Lung (tissue), 12 donors: ENCODE results near the gene CDK19. TPM values are rescaled to one million over a fixed set of nuclear protein-coding genes. Genes with fewer than 3 reads are reported as not detected.

ENCODE experiments used
- ATAC-seq: fragments of 200-7000 bp; cut with Tn5 transposase; one replicate; pipeline ENCODE4 v1.9.1; 2020; ENCODE audit warnings: moderate number of reproducible peaks; ENCODE audit not compliant: insufficient read depth, low FRiP score
- DNase-seq, 3 donors: peaks; one replicate each; pipeline ENCODE4 v3.0.0-alpha.2; 2013 to 2017
- H3K27ac ChIP-seq, 2 donors: one replicate each; pipeline ENCODE4 v1.5.1; 2013; ENCODE audit warnings: mild to moderate bottlenecking in 2 of 2, moderate library complexity in 2 of 2, control low read depth in 1 of 2, inconsistent platforms in 1 of 2, low read depth in 1 of 2, low read length in 1 of 2
- H3K27me3 ChIP-seq, 3 donors: one replicate each; pipeline ENCODE4 v1.5.1; 2013; ENCODE audit warnings: low read length in 2 of 3; ENCODE audit not compliant: control insufficient read depth in 3 of 3, insufficient read depth in 3 of 3
- H3K36me3 ChIP-seq, 4 donors: one replicate each; pipeline ENCODE4 v1.5.1; 2013; ENCODE audit warnings: low read length in 4 of 4, mild to moderate bottlenecking in 1 of 4, moderate library complexity in 1 of 4; ENCODE audit not compliant: control insufficient read depth in 4 of 4, insufficient read depth in 4 of 4
- H3K4me1 ChIP-seq, 5 donors: one replicate each; pipeline ENCODE4 v1.5.1; 2013; ENCODE audit warnings: low read length in 5 of 5, mild to moderate bottlenecking in 2 of 5, moderate library complexity in 1 of 5; ENCODE audit not compliant: control insufficient read depth in 5 of 5, insufficient read depth in 5 of 5
- H3K4me3 ChIP-seq: one replicate; pipeline ENCODE4 v1.5.1; 2013; ENCODE audit warnings: mild to moderate bottlenecking, control low read depth, moderate library complexity
- H3K9ac ChIP-seq, 2 donors: one replicate each; pipeline ENCODE4 v1.5.1; 2013; ENCODE audit warnings: low read length in 2 of 2, control low read depth in 1 of 2; ENCODE audit not compliant: insufficient read depth in 1 of 2
- H3K9me3 ChIP-seq, 4 donors: one replicate each; pipeline ENCODE4 v1.5.1; 2013; ENCODE audit warnings: low read length in 3 of 4, mild to moderate bottlenecking in 1 of 4, moderate library complexity in 1 of 4; ENCODE audit not compliant: control insufficient read depth in 4 of 4, insufficient read depth in 3 of 4
- WGBS, 2 donors: extraction: QIAGEN DNeasy Blood & Tissue Kit; methylation state at CpG; one replicate each; pipeline ENCODE4 v1.1.7; 2013; 5-methylcytosine and 5-hydroxymethylcytosine counted together
- polyA plus RNA-seq, 2 donors: library from polyadenylated mRNA; stranded (reverse); fragments of 200-250 nt; gene quantifications; one replicate each; pipeline ENCODE4 v1.2.1, GENCODE V29; 2013
- total RNA-seq, 2 donors: library from RNA; depleted of rRNA in 1 of 2; stranded (reverse); fragments of >200 nt in 1 of 2; gene quantifications; one replicate each; pipeline ENCODE4 v1.2.1, GENCODE V29; 2014 to 2021
- TF ChIP-seq, protein P1 (sequence below): IDR thresholded peaks from 2 replicates; pipeline ENCODE4 v1.5.1; 2012; ENCODE audit warnings: mild to moderate bottlenecking; ENCODE audit errors: control extremely low read depth, extremely low read depth
- donor health status: control.
- donor health status: control.
- donor health status: Bipolar disorder and iron deficiency.
- donor health status: healthy.
- donor health status: DM: yes; HTN: yes; CAD: no.

Gene CDK19
- total and polyA plus RNA-seq, 4 donors = 6.0 to 37.9 (median 10.4) TPM

DNA sequence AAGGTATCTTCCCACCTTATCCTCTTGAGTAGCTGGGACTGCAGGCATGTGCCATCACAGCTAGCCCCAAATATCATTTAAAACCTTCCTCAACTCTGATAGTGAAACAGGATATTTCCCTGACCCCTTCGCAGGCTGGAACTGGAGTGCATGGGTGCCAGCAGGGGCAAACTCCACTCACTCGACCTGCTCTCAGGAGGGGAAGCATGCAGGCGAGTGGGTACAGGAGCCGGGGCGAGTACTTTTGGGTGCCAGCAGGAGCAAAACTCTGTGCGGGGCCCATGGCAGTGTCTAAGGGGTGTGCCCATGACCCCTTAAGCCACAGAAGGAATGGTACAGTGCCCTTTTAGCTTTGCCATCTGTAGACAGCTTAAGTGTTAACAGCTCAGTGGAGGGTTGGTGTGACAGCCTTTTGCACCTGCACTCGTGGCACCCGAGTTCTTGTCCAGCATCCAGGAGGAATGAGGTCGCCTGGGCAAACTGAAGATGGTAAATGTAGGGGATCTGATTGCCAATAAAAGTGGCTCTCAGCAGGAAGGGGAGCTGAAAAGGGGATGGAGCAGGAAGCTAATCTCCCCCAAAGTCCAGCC lies 155.1 kb downstream of the CDK19 start:
- Histone ChIP-seq H3K36me3 (peaks cover 0 to 4% (median 2%) of the 10 kb centered on the region in 4 donors), H3K9ac (no peak overlapping the region), H3K27ac (no peak overlapping the region), H3K4me3 (no peak overlapping the region), H3K27me3 (no peaks in the 10 kb centered on the region), H3K4me1 (no peaks in the 10 kb centered on the region), H3K9me3 (peaks cover 0 to 3% (median 0%) of the 10 kb centered on the region in 4 donors)
- ATAC-seq = no peak
- no peak for DNase-seq
- TF ChIP-seq, protein P1, sequence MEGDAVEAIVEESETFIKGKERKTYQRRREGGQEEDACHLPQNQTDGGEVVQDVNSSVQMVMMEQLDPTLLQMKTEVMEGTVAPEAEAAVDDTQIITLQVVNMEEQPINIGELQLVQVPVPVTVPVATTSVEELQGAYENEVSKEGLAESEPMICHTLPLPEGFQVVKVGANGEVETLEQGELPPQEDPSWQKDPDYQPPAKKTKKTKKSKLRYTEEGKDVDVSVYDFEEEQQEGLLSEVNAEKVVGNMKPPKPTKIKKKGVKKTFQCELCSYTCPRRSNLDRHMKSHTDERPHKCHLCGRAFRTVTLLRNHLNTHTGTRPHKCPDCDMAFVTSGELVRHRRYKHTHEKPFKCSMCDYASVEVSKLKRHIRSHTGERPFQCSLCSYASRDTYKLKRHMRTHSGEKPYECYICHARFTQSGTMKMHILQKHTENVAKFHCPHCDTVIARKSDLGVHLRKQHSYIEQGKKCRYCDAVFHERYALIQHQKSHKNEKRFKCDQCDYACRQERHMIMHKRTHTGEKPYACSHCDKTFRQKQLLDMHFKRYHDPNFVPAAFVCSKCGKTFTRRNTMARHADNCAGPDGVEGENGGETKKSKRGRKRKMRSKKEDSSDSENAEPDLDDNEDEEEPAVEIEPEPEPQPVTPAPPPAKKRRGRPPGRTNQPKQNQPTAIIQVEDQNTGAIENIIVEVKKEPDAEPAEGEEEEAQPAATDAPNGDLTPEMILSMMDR = no peak
- 98% methylated on average over 9 of the region's 9 CpGs for WGBS, 2 donors

- TF ChIP-seq, protein P1 = no peak
- ATAC-seq = no peak
- 81 to 87% methylated on average over 2 of the region's 2 CpGs for WGBS, 2 donors
- Histone ChIP-seq H3K27ac (no peak overlapping the region), H3K4me1 (no peaks in the 10 kb centered on the region), H3K4me3 (no peak overlapping the region), H3K36me3 (peaks cover 0 to 4% (median 1%) of the 10 kb centered on the region in 4 donors), H3K27me3 (no peaks in the 10 kb centered on the region), H3K9me3 (peaks cover 0 to 3% (median 0%) of the 10 kb centered on the region in 4 donors), H3K9ac (no peak overlapping the region)
- DNase-seq = no peak
Observed at GRCh38 chr6:110658631-110659211, 156.5 kb downstream of the CDK19 start.

GRCh38 chr6:110656492-110656891 lies 158.8 kb downstream of the CDK19 start:
- no peak overlapping the region for H3K4me3 ChIP-seq
- no peaks in the 10 kb centered on the region for H3K27me3 ChIP-seq
- ATAC-seq (no peak), DNase-seq (no peak)
- no peak overlapping the region for H3K9ac ChIP-seq
- no peaks in the 10 kb centered on the region for H3K4me1 ChIP-seq
- no peak overlapping the region for H3K27ac ChIP-seq
- 93 to 95% methylated on average over 3 of the region's 3 CpGs for WGBS, 2 donors
- peaks cover 0 to 3% (median 0%) of the 10 kb centered on the region in 4 donors for H3K9me3 ChIP-seq
- TF ChIP-seq, protein P1 = no peak
- H3K36me3 ChIP-seq = peaks cover 0 to 5% (median 2%) of the 10 kb centered on the region in 4 donors

- ATAC-seq = no peak
- no peaks in the 10 kb centered on the region for H3K27me3 ChIP-seq
- TF ChIP-seq, protein P1 = no peak
- H3K36me3 ChIP-seq = peaks cover 0 to 5% (median 2%) of the 10 kb centered on the region in 4 donors
- no peak for DNase-seq
- H3K4me3 ChIP-seq = no peak overlapping the region
- no peaks in the 10 kb centered on the region for H3K4me1 ChIP-seq
- no peak overlapping the region for H3K9ac ChIP-seq
- H3K9me3 ChIP-seq = peaks cover 0 to 3% (median 0%) of the 10 kb centered on the region in 4 donors
- H3K27ac ChIP-seq = peak overlapping the region in 1 of 2 donors; percentile 4
- WGBS, 2 donors = 89% methylated on average over 1 of the region's 1 CpG
Observed at GRCh38 chr6:110655821-110656220, 159.4 kb downstream of the CDK19 start.
